BE2C (cell line): ENCODE results near the gene DACT3.

Experiments
- DNase-seq: peaks from one replicate; pipeline ENCODE4 v3.0.0-alpha.2; 2020
- H3K27me3 ChIP-seq: fragments of 250-450 bp; sonication (Bioruptor Pico); 2 replicates; pipeline ENCODE4 v1.5.1; 2020; ENCODE audit warnings: mild to moderate bottlenecking
- H3K36me3 ChIP-seq: fragments of 250-450 bp; sonication (Bioruptor Pico); 2 replicates; pipeline ENCODE4 v1.5.1; 2020; ENCODE audit warnings: mild to moderate bottlenecking
- H3K4me1 ChIP-seq: fragments of 250-450 bp; sonication (Bioruptor Pico); 2 replicates; pipeline ENCODE4 v1.5.1; 2020
- H3K4me3 ChIP-seq: 2 replicates; pipeline ENCODE4 v1.5.1; 2011; ENCODE audit warnings: low read depth, low read length
- H3K9me3 ChIP-seq: fragments of 250-450 bp; sonication (Bioruptor Pico); 2 replicates; pipeline ENCODE4 v1.5.1; 2020
- TF ChIP-seq, protein P1 (sequence below): IDR thresholded peaks from 2 replicates; pipeline ENCODE4 v1.5.1; 2012; ENCODE audit warnings: mild to moderate bottlenecking, low read depth, low read length

Gene DACT3

DNA sequence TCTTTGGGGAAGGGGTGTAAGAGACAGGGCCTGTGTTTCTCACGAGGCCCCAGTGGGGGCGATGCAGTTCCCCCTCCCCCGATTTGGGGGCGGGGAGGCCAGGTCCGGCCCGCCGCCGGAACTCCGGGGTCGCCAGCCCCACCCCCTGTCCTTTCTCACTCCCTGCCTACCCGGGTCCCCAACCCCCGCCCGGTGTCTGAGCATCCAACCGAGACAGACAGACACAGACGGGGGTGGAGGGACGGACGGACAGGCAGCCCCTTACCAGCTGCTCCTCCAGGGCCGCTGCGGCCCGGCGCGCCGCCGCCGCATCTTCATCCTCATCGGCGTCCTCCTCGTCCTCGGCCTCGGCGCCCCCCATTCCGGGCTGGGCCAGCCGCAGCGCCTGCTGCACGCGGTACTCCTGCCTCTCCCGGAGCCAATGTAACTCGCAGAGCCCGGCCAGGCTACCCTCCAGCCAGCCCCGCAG, 397 bp downstream of the DACT3 start:
- Histone ChIP-seq H3K4me1 (peaks cover 3% of the 10 kb centered on the region; the same call in 1 of the 2 replicates), H3K4me3 (peak overlapping the region; percentile 66), H3K9me3 (no peaks in the 10 kb centered on the region), H3K27me3 (no peaks in the 10 kb centered on the region), H3K36me3 (no peaks in the 10 kb centered on the region)
- TF ChIP-seq, protein P1, sequence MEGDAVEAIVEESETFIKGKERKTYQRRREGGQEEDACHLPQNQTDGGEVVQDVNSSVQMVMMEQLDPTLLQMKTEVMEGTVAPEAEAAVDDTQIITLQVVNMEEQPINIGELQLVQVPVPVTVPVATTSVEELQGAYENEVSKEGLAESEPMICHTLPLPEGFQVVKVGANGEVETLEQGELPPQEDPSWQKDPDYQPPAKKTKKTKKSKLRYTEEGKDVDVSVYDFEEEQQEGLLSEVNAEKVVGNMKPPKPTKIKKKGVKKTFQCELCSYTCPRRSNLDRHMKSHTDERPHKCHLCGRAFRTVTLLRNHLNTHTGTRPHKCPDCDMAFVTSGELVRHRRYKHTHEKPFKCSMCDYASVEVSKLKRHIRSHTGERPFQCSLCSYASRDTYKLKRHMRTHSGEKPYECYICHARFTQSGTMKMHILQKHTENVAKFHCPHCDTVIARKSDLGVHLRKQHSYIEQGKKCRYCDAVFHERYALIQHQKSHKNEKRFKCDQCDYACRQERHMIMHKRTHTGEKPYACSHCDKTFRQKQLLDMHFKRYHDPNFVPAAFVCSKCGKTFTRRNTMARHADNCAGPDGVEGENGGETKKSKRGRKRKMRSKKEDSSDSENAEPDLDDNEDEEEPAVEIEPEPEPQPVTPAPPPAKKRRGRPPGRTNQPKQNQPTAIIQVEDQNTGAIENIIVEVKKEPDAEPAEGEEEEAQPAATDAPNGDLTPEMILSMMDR = no peak
- DNase-seq = peak; percentile 47

DNA sequence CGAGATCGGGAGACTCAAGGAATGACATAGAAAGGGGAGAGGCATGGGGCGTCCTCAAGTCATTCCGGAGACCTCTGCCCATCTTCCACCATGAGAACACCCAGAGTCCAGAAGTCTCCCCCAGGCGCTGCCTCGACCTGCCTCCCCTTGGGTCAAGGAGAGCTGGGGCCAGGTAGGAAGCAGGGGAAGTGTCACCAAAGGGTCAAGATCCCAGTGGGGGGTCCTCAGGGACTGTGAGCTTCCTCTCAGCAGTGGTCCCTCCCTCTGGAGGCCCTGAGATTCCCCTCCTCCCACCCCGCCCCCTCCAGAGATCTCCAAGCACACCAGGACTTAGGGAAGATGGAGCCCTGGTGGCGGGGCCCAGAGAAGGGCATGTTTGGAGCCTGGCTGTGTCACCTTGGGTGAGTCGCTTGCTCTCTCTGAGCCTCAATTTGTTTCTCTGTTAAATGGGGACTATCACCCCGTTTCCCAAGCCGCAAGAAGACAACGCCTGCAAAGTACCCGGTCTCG, 919 bp downstream of the DACT3 start:
- TF ChIP-seq, protein P1 = no peak
- peaks cover 3% of the 10 kb centered on the region; the same call in 1 of the 2 replicates for H3K4me1 ChIP-seq
- H3K27me3 ChIP-seq = no peaks in the 10 kb centered on the region
- H3K9me3 ChIP-seq = no peaks in the 10 kb centered on the region
- DNase-seq = peak; percentile 36
- H3K36me3 ChIP-seq = no peaks in the 10 kb centered on the region
- H3K4me3 ChIP-seq = peak overlapping the region; percentile 66

DNA sequence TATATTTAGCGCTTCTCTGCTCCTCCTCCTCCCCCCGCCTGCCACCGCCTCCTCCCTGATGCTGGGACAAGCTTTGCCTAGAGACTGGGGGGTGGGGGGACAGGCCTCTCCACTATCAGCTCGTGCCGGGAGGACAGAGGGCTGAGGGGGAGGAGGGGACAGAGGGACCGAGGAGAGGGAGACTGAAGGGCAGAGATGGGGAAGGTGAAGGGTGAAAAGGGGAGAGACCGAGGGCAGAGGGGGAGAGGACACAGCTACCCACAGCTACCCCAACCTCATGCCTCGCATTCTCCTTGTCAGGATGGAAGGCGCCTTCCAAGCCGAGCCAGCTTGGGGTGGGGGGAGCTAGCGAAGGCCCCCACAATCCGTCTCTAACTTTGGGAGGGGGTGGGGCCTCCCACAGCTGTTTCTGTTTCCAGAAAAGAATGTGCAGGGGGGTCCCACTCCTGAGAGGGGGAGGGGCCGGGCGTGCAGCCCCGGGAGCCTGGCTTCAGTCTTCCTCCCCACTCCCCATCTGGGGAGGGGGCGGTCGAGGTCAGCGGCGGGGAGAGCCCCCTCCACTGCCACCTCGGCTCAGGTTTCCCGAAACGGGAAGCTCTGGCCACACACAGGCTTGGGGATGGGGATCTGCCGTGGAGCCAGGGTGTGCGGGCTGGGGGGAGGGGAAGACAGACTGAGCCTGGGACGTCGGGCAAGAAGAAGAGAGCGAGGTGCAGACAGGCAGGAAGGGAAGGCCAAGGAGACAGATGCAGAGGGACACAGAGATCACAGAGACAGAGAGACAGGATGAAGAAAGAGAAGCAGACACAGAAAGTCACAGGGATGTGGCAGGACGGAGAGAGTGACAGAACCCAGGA, 1.6 kb downstream of the DACT3 start:
- H3K27me3 ChIP-seq = no peaks in the 10 kb centered on the region
- DNase-seq = peak; percentile 59
- TF ChIP-seq, protein P1 = no peak
- peak overlapping the region; percentile 66 for H3K4me3 ChIP-seq
- H3K4me1 ChIP-seq = peaks cover 3% of the 10 kb centered on the region; the same call in 1 of the 2 replicates
- no peaks in the 10 kb centered on the region for H3K36me3 ChIP-seq
- no peaks in the 10 kb centered on the region for H3K9me3 ChIP-seq

DNA sequence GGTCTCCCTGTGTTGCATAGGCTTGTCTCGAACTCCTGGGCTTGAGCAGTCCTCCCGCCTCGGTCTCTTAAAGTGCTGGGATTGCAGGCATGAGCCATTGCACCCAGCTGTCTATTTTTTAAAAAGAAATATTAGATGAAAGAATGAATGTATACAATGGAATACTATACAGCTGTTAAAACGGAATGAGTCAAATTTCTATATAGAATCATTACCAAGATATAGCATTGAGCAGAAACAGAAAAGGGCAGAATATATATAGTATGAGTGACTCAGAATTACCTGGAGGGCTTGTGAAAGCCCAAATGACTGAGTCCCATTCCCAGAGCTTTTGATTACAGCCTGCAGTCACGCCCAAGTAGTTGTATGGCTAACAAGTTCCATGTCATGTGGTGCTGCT, 4.4 kb downstream of the DACT3 start:
- Histone ChIP-seq H3K36me3 (no peaks in the 10 kb centered on the region), H3K9me3 (no peaks in the 10 kb centered on the region), H3K4me1 (no peaks in the 10 kb centered on the region; the same call in 1 of the 2 replicates), H3K4me3 (no peak overlapping the region), H3K27me3 (no peaks in the 10 kb centered on the region)
- no peak for DNase-seq
- TF ChIP-seq, protein P1 = no peak

DNA sequence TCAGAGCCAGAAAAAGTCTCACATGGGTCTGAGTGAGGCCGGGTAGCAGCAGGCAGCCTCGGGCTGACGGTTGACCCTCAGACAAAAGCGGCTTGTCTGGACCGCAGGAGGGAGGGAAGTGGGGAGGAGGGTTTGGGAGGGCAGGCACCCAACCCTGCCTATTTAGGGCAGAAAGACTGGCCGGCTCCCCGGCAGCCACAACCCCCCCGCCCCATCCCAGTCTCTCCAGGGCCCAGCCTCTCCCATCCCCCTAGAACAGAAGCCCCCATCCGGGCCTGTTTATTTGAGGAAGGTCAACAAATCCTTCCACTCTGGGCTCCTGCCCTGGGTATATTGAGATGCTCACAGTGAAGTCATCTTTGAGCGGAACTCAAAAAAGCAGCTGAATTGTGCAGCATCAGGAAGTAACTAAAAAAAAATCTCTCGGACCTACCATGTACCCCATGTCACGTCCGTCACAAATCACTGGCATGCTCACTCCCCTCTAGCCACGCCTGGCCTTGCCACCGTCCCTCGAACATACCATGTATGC, 6.3 kb downstream of the DACT3 start:
- TF ChIP-seq, protein P1 = no peak
- no peak overlapping the region for H3K4me3 ChIP-seq
- H3K9me3 ChIP-seq = no peaks in the 10 kb centered on the region
- no peak for DNase-seq
- H3K36me3 ChIP-seq = no peaks in the 10 kb centered on the region
- no peaks in the 10 kb centered on the region for H3K4me1 ChIP-seq
- H3K27me3 ChIP-seq = no peaks in the 10 kb centered on the region
